GM12865 (cell line): ENCODE data around the gene AOAH.

Source experiments
- DNase-seq: peaks from one replicate; pipeline ENCODE4 v3.0.0; 2010; ENCODE audit warnings: low read depth
- H3K4me3 ChIP-seq: 2 replicates; pipeline ENCODE4 v1.5.1; 2011; ENCODE audit warnings: mild to moderate bottlenecking, low read depth, low read length, control low read depth
- TF ChIP-seq, protein P1 (sequence below): IDR thresholded peaks from 2 replicates; pipeline ENCODE4 v1.5.1; 2011; ENCODE audit warnings: low read length, control low read depth, low read depth, inconsistent platforms; ENCODE audit not compliant: insufficient read depth; ENCODE audit errors: missing control alignments

AOAH gene

DNA sequence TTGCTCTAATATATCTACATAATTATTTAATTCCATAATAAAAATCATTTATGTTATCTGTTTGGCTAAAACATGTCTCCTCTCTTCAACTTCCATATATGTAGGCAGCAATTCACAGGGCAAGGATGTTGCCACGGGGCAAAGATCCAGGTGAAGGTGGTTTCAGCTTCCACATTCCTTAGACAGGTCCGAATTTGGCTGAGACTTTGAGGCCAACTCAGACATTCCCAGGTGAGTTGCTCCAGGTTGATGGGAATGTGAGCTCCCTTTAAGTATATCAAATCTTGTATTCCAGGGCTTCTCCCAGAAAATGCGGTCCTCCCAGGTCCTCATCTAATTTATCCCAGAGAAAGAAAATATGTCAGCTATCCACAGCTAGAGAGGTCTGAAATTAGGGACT lies 15.1 kb upstream of the AOAH start:
- DNase-seq: no peak
- H3K4me3 ChIP-seq: no peak overlapping the region
- TF ChIP-seq, protein P1, sequence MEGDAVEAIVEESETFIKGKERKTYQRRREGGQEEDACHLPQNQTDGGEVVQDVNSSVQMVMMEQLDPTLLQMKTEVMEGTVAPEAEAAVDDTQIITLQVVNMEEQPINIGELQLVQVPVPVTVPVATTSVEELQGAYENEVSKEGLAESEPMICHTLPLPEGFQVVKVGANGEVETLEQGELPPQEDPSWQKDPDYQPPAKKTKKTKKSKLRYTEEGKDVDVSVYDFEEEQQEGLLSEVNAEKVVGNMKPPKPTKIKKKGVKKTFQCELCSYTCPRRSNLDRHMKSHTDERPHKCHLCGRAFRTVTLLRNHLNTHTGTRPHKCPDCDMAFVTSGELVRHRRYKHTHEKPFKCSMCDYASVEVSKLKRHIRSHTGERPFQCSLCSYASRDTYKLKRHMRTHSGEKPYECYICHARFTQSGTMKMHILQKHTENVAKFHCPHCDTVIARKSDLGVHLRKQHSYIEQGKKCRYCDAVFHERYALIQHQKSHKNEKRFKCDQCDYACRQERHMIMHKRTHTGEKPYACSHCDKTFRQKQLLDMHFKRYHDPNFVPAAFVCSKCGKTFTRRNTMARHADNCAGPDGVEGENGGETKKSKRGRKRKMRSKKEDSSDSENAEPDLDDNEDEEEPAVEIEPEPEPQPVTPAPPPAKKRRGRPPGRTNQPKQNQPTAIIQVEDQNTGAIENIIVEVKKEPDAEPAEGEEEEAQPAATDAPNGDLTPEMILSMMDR: no peak

DNA sequence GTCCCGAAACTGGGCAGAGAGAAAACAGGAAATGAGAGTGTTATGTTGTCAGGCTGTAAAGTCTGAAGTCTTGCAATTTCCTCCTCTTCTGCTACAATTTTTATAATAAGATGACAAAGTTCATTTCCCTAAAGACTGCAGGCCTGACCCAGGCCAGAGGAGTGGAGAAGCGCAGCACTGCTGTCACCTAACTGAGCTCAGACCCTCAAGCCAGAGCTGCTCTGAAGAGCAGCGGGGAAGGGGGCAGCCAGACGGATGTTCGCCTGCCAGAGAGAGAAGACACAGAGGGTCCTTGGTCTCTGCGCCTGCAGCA lies 12.6 kb upstream of the AOAH start:
- DNase-seq: peak; percentile 74
- TF ChIP-seq, protein P1: no peak
- H3K4me3 ChIP-seq: no peak overlapping the region

DNA sequence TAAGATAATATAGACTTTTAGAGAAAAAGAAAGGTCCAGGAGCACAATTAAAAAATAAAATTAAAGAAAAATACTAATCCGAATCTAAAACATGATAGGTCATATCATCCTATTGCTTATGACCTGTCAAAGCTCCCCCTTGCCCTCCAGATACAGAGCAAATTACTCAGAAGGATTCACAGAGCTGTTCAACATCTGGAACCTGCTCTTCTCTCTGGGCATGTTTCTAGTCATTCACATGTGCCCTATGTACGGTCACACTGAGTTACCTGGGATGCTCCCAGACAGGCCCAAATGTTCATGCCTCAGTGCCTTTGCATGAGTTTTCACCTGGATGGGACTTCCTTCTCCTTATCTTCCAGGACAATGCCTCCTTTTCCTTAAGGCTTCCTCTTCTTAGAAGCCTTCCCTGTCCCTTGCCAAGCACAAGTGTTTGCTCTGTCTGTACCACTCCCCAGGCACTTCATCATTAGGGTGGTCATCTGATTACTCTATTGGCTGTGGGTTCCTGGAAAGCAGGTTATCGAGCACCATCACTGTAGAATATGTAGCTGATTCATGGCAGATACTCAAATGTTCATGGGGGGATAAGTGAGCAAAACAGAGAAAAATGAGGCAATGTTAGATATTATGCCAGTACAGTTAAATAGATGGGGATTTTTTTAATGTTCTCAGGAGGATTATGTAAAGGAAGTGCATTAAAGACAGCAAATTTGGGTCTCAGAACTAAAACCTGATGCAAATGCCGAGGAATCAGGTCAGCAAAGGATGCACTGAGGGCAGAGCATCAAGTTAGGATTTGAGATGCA lies 12.0 kb upstream of the AOAH start:
- TF ChIP-seq, protein P1: no peak
- H3K4me3 ChIP-seq: no peak overlapping the region
- no peak for DNase-seq

DNA sequence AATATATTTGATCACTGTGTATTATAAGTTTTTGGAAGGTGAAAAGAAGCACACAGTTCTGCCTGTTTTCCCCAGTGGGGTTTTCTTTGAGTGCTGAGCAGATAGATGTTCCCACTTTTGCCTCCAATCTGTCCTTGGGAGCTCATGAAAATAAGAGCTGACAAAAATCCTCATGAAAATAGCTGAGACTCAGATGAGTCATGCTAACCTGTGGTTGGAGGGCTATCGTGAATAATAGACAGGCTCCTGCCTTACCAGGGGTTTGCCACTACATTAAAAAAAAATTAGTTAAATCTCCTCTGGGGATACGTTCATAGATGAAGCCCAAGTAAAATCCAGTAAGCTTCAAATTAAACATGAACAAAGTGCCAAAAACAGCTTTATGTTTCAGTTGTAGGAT lies 10.9 kb upstream of the AOAH start:
- no peak overlapping the region for H3K4me3 ChIP-seq
- TF ChIP-seq, protein P1: no peak

DNA sequence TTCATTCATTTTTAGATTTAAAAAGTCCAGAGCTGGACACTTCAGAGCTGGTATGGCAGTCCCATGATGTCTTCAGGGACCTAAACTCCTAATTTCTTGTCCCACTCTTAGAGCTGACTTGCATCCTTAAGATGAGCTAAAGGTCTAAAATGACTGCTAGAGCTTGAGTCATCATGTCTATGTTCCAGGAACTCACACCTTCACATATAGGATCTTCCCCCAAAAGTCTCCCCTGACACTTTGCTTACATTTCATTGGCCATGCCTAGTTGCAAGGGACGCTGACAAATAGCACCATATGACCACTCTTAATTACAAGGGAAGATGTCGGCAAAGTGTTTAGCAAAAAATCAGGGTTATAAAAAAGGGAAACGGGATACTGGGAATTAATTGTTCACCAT lies 10.4 kb upstream of the AOAH start:
- TF ChIP-seq, protein P1: no peak
- no peak overlapping the region for H3K4me3 ChIP-seq
- DNase-seq: no peak

More for the DNA sequence above, 10.9 kb upstream of the AOAH start:
- DNase-seq: no peak

DNA sequence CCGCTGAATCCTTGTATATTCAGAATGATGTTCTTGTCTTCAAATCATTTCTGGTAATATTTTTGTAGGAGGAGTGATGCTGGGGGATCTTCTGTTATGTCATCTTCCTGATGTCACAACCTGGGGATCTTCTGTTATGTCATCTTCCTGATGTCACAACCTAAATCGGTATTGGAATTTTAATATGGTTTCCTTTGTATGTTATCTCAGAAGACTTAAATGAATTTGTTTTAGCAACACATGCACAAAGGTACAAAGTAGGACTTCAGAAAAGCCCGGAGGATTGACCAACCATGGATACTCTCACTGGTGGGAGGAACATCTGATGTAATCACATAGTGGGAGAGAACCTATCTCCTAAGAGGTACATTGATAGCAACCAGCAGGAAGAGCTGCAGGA lies 9.1 kb upstream of the AOAH start:
- TF ChIP-seq, protein P1: no peak
- no peak for DNase-seq
- no peak overlapping the region for H3K4me3 ChIP-seq

DNA sequence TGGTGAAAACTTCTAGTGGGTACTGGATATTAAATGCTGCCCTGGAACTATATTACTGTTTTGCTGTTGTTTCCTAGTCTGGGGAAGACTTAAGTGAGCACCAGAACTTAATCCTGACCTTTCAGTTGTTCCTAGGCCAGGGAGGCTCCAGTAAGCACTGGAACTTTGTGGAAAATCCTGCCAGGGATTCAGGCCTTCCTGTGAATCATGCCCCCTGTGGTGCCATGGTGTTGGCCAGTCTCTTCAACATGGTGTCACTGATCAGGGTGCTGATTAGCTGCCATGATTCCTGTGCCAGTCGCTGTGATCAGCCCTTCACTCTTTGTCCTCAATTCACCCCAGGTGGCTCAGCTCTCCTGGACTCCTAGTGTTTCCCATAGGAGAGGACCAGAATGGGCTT lies 8.5 kb upstream of the AOAH start:
- TF ChIP-seq, protein P1: no peak
- DNase-seq: no peak
- H3K4me3 ChIP-seq: no peak overlapping the region
